Activated CD8-positive, alpha-beta memory T cell treated with anti-CD3 and anti-CD28 coated beads, Interleukin-2, amount 50 U/mL, for 24 hours (primary cell): Measurements from ENCODE around the gene DGAT2.
"Not testable (repeated sequence)": the region's sequence is repeated elsewhere in the genome, so short reads cannot be mapped to it uniquely, and the experiment has no call there.

Experiments
- DNase-seq: peaks from one replicate; pipeline ENCODE4 v3.0.0-alpha.2; 2020; ENCODE audit errors: extremely low read depth

The DGAT2 gene, protein sequence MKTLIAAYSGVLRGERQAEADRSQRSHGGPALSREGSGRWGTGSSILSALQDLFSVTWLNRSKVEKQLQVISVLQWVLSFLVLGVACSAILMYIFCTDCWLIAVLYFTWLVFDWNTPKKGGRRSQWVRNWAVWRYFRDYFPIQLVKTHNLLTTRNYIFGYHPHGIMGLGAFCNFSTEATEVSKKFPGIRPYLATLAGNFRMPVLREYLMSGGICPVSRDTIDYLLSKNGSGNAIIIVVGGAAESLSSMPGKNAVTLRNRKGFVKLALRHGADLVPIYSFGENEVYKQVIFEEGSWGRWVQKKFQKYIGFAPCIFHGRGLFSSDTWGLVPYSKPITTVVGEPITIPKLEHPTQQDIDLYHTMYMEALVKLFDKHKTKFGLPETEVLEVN

GRCh38 chr11:75768112-75768908, at the start of gene DGAT2:
Gene DGAT2 (plus strand): TSS chr11:75768778. CDS start chr11:75768992, 214 bp downstream.
- peak; percentile 23 for DNase-seq

DNA sequence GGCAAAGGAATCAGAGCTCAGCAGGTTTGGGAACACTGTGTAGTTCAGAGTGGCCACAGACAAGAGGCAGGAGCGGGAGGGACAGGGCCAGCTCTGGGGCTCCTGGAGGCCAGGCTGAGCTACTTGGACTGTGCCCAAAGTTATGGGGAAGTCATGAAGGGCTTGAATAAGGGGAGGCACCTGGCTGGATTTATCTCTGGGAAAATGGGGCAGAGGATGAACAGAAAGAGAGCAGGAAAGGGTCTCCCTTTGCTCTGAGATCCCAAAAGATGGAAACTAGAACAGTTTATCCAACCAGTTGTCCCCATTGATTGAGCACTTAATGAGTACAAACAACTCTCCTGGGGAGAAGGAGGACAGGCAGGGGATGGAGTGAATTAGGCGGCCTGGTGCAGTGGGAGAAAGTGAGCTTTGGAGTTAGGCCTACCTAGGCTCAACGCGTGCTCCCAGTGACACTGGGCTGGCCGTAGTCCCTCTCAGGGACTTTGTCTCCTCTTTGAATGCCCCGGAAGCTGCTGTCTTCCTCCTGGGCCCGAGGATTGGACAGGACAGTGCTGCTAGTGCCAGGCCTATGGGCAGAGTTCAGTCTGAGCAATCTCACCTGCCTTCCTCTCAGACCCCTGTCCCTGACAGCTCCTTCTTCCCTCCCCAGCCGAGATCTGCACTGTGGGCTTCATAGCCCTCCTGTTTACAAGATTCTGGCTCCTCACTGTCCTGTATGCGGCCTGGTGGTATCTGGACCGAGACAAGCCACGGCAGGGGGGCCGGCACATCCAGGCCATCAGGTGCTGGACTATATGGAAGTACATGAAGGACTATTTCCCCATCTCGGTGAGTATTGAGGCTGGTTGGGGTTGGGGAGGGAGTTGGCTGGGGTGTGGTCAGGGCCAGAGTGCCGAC, 49.0 kb upstream of the DGAT2 start:
- DNase-seq, result no peak

DNA sequence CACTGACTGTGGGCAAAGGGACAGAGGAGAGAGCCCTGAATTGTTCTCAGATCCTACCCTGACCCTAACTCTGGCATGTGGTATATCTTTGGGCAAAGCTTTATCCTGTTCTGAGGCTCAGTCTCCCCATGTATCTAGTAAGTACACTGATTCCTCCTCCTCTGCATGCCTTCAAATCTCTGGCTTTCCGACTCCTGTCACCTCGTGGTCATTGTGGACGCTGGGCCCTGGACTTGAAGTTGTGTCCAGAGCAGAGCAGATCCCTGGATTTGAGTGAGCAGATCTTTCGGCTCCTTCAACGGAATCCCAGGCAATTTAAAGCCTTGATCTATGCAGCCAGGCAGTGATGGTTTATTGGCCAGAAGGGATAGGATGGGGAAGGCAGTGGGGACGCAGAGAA, 47.9 kb upstream of the DGAT2 start:
- no peak for DNase-seq

DNA sequence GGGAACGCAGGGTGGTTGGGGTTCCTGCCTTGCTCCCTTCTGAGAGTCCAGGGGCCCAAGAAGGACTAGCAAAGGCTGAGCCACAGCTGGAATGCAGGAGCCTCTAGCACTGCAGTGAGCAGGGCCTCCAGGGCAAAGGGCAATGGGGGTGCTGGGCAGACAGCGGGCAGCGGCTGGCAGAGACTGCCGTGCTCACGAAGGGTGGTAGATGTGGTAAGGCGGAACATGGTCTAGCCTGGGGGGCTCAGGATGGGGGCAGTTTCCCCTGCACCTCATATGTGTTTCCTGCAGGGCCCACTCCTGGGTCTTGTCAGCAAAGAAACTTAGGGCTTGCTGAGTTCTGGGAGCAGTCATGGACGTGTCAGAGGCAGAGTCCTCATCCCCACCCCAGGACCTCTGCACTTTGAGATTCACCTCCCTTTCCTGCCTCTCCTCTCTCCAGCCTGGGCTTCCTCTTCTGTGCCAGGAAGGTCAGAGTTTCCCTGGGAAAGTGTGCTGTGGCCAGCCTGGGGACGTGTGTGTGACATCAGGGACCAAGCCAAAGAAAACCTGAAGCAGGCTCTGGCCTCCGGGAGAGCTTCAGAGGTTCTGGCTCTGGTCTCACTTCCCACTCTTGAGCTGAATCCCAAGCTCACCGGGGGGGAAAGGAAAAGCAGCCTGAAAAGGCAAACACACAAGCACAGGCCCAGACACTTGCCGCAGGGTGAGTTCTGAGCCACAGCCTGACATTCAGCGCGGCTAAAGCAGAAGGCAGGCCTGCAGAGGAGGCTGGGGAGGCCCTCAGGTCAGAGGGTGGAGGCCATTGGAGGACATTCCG, 46.5 kb upstream of the DGAT2 start:
- no peak for DNase-seq

DNA sequence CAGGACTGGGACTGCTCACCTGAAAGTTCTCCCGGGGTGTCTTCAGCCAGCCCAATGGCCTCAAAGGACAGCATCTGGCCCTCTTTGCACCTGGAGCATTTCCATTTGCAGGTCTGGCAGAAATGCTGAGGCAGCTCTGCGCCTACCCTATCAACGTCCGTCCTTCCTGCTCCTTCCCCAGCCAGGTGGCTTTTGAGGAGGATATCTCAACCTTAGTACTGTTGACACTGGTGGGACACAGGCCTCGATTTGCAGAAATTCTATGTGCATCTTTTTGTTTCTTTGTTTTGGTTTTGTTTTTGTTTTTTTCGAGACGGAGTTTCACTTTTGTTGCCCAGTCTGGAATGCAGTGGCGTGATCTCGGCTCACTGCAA, 45.9 kb upstream of the DGAT2 start:
- DNase-seq, result no peak

DNA sequence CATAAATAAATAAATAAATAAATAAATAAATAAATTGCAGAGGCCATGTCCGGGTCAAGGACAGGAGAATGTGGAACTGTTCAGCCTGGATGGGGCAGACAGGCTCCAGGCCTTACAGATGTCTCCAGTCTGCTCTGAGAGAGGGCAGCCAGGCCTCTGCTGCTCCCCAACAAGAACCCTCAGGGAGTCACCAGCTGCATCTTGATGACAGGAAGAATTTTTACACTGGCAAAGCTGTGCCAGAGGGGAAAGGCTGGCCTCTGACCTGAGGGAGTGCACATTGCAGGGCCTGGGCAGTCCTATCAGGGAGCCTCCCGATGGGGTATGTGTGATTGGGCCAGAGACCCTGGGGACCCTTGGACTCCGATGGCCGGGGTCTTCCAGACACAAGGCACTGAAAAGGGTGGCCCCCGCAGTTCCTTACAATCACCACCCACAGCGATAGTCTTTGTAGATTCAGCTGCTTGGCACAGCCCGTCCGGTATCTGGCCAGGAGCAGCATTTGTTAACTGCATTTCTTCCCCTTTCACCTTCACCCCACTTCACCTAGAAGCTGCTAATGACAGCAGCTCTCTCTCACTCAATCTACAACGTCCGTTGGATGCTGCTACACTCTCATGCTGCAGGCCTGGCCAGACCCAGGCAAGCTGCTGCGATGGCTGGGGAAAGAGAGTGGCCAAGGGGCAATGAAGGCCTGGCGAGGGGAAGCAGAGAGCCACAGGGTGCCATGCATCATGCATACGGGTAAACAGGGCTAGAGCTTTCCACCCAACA, 42.8 kb upstream of the DGAT2 start:
- no peak for DNase-seq

GRCh38 chr11:75728992-75729391, 39.6 kb upstream of the DGAT2 start:
- DNase-seq, result no peak

GRCh38 chr11:75731095-75731494, 37.5 kb upstream of the DGAT2 start:
- DNase-seq, result no peak

- DNase-seq, result no peak
These were observed 35.5 kb upstream of the DGAT2 start for GRCh38 chr11:75733071-75733430.

GRCh38 chr11:75733431-75734107, 35.0 kb upstream of the DGAT2 start:
- DNase-seq, result no peak

DNA sequence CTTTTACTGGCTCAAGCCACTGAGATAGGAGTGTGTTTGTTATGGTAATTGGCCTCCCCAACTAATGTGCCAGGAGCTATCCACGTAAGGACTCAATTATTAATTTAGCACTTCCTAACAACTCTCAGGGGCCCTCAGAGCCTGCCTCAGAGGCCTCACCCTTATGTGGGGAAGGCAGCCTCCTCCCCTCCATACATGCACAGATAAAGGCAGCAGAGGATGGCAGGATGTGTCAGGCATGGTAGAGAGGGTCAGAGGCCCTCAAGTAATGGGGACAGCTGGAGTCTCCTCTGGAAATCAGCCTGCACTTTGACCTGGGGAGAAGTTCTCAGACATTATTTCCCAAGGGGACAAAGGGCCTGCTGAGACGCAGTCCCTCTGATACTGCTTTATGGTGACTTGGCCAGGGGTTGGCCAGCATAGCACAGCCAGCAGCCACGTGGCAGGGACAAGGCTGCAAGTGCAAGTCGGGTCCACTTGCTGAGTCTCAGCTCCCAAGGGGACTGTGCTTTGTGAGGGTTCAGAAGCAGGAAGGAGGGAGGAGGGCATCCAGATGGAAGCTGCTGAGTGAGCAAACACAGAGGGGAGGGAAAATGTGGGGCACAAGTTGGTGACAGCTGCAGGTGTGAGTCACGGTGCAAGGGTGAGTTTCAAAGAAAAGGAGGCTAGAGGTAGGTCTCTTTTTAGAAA, 33.9 kb upstream of the DGAT2 start:
- DNase-seq, result no peak

- no peak for DNase-seq
These were observed 33.3 kb upstream of the DGAT2 start for GRCh38 chr11:75735181-75735845.

DNA sequence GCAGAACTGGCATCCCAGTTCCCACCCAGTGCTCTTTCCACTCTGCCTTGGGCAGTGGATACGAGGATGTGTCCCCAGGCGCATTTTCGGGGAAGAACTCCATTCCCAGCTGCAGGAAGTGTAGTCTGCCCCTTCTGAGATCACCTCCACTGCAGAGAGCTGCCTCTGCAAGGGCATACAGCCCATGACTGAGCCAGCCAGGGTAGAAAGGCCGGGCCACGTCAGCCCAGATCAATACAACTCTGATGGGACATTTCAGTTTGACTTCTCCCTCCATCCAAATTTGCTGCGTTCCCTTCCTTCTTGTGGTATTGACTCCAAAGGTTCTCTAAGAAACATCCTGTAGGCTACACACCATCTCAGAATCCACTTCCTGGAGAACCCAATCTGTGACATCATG, 31.3 kb upstream of the DGAT2 start:
- DNase-seq, result no peak

DNA sequence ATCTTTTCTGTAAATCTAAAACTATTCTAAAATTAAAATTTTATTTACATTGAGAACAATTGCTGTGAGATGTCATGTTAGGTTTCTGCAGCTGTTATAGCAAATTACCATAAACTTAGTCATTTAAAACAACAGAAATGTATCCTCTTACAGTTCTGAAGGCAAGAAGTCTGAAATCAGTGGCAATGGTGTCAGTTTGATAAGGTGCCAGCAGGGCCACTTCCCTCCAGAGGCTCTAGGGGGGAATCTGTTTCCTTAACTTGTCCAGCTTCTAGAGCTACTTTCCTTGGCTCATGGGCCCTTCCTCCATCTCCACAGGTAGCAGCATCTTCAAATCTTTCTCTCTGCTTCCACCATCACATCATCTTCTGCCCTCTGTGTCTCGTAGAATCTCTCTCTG, 27.9 kb upstream of the DGAT2 start:
- DNase-seq, result no peak

DNA sequence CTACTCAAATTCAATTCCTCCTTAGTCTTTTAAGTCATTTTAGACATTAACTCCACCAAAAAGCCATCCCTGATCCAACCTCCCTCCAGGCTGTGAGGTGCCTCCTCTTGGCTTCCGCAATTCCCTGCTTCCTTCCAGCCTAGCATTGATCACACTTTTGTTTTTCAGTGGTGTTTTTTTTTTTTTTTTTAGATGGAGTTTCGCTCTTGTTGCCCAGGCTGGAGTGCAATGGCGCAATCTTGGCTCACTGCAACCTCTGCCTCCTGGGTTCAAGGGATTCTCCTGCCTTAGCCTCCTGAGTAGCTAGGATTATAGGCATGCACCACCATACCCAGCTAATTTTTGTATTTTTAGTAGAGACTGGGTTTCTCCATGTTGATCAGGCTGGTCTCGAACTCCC, 25.4 kb upstream of the DGAT2 start:
- DNase-seq, result not testable (repeated sequence)

DNA sequence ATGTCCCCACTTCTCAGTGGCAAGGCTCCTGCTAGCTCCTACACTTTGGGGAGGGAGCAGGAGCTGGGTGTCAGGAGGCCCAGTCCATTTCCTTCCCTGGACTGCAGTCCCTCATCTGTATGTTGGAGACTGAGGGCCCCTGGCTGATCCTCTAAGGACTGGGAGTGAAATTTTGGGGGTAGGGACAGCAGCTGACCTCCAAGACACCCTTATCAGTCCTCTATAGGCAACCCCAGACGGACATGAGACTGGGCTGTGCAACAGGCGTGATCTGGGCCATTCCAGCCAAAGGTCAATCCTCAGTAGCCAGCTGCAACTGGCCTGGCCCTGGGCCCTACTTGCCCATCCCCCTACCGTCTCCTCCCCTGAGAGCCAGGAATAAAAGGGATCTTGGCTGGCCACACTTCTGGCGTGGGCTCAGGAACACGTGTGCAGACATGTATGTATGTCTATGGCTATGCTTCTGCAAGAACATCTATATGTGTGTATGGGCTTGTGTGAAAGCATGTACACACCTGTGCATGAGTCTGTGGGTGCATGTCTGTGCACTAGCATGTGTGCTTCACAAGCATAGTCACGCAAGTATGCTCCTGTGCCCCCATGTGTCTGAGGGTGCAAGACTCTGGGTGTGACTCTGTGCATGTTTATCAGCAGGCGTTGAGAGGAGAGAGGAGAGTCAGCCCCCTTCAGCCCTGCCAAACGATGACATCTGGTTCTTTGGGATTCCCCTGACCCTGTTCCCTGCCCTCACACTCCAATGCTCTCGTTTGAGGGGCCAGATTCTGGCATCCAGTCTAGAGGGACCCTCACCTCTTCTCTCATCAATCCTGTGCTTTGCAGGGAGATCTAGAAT, 24.6 kb upstream of the DGAT2 start:
- no peak for DNase-seq

- DNase-seq, result no peak
These were observed 22.8 kb upstream of the DGAT2 start for GRCh38 chr11:75745807-75746206.

GRCh38 chr11:75748729-75749273, 19.8 kb upstream of the DGAT2 start:
- not testable (repeated sequence) for DNase-seq
